Right ventricle myocardium superior (tissue), 1 donor: ENCODE measurements around the gene ADI1. TPM values are rescaled to one million over a fixed set of nuclear protein-coding genes. Genes with fewer than 3 reads are reported as not detected.

Experiments
- ATAC-seq: fragments of 200-7000 bp; cut with Tn5 transposase; one replicate; pipeline ENCODE4 v1.9.1; 2020; ENCODE audit warnings: mild to moderate bottlenecking; ENCODE audit not compliant: poor library complexity
- DNase-seq: peaks from one replicate; pipeline ENCODE4 v3.0.0-alpha.2; 2020
- intact Hi-C: fragments of 100-400 bp; cut with DNase I; formaldehyde crosslinking; loops from one replicate; pipeline ENCODE4 v1.11.2; 2022
- total RNA-seq: library from RNA; stranded (reverse); fragmentation: NEBNext Ultra II Directional; extraction: Animal tissue kit (Norgen Biotek cat#: 25700); gene quantifications from one replicate; pipeline ENCODE4 v1.2.1, GENCODE V29; 2021
- donor health status: DM: no; HTN: yes; CAD: no; lungs with severe emphysema.

The ADI1 gene
- total RNA-seq, 1 donor from 2014 or later: 141 TPM

DNA sequence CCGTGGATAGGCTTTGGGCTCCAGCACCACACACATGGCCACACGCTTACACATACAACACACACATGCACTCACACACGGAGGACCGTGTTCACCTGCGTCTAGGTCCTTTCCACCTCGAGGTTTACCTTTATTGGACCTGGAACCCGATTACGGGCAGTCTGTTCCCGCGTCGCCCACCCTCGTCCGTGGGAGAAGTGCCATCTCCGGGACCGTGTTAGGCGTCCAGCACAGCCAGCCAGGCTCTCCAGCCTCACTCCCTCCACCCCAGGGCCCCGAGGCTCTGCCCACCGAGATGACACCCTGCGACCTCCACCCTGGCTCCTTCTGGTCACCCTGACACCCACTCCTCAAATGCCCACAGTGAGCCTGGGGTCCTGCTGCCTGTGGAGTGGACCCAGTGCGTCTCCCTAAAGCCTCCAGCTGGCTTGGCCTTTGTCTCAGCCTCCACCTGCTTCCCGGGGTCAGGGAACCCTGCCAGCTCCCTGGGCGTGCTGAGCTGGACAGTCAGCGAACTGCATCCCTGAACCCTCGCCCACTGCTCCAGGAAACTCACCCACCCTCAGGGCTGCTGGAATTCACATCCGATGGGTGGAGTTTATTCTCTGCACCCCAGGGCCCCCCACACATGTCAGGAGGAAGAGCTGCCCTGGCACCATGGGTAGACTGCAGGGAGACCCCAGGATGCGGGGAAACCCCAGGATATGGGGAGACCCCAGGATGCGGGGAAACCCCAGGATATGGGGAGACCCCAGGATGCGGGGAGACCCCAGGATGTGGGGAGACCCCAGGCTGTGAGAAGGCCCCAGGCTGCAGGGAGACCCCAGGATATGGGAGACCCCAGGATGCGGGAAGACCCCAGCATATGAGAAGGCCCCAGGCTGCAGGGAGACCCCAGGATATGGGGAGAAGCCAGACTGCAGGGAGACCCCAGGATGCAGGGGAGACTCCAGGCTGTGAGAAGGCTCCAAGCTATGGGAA is 33.0 kb downstream of the ADI1 start:
- no peak for DNase-seq

DNA sequence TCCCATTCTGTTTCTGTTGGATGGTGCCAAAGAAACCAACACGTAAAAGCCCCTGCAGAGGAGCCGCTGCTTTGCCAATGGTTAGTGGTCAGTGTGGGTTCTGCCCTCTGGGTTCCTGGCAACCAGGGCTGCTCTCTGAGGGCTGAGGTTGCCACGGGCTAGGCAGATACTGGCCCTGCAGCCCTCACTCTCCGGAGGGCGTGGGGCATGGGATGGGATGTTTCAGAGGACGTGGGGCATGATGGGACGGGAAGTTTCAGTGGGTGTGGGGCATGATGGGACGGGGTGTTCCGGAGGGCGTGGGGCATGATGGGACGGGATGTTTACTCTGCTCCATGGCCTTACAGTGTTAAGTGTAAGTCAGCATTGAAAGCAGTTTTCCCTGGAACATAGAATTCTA is 34.2 kb downstream of the ADI1 start:
- ATAC-seq (no peak), DNase-seq (no peak)
- intact Hi-C loops: no loop called here

More for the DNA sequence above, 33.0 kb downstream of the ADI1 start:
- intact Hi-C loops: no loop called here
- ATAC-seq: no peak

DNA sequence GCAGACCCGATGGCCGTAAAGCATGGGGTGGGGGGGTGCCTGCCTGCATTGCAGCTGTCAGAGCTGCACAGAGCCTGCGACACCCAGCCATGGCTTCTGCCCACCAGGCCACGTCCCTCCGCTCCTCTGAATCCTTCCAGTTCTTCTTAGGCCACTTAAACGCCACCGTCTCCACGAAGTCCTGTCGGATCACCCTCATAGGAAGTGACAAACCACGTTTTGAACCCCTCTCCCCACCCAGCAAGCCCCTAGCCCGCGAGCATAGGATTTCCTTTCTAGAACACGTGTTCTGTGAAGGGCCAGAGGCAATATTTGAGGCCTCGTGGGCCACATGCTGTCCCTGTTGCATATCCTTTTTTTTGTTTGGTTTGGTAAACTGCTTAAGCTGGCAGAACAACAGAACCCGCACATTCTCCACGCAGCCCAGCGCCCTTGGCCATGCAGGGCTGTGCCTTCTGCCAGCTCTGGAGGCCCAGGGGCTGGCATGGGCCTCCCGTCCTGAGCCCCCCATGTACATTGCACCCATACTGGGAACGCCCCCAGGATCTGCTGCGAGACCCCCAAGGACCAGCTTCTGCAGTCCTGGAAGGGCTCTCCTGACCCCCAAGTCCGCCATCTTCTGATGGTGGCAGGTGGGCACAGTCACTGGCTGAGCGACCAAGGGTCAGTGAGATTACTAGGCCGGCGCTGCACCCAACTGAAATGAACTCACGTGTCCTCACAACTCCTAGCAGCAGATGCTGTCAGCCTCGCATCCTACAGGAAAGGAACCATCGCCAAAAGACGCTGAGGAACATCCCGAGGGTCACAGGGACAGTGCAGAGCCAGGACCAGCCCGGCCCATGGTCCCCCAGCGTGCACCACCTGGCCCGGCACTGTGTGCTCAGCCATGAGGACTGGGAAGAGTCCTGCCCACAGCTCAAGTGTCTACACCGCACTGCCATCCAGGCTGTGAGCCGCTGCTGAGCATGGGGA is 35.1 kb downstream of the ADI1 start:
- ATAC-seq (no peak), DNase-seq (peak; percentile 32)
- intact Hi-C loops: no loop called here

DNA sequence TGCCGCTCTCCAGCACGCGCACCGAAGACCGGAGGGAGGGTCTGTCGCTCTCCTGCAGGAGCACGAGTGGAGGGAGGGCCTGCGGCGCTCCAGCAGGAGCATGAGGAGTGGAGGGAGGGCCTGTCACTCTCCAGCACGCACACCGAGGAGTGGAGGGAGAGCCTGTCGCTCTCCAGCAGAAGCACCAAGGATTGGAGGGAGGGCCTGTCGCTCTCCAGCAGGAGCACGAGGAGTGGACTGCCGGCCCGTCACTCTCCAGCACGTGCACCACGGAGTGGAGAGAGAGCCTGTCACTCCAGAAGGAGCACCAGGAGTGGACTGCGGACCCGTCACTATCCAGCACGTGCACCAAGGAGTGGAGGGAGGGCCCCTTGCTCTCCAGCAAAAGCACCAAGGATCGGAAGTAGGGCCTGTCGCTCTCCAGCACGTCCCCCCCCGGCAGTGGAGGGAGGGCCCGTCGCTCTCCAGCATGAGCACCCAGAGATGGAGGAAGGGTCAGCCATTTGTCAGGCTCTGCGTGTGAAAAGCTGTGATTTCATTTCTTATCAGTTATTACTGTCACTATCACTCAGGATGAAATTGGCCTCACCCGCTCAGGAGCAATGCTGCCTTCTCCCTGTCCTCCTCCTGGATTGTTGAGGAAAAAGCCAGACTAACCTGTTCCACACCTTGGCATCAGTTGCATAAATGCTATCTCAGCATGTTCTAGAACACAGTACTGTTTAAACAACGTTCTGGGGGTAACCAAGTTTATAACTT is 35.9 kb downstream of the ADI1 start:
- peak; percentile 84 for DNase-seq
- intact Hi-C loops: no loop called here
- ATAC-seq: peak; percentile 88

DNA sequence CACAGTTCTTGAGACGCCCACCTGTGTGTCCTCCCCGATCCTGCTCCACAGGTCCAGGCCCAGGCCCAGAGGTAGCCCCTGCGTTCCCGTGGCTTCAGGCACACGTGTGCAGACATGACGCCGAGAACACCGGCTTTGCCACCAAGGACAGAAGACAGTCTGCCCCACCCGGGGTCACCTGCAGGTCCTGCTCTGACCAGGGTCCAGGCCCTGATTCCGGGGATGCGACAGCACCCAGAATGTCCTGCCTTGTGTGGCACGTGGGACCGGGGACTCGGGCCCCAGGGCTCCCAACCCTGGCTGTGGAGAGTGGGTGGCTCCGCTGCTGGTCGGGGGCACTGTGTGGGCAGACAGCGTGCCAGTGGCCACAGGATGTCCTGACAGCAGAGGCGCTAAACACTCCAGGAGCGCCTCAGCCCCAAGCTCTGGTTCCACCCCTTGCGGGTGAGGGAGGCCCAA is 36.9 kb downstream of the ADI1 start:
- peak; percentile 27 for DNase-seq
- intact Hi-C loops: no loop called here

DNA sequence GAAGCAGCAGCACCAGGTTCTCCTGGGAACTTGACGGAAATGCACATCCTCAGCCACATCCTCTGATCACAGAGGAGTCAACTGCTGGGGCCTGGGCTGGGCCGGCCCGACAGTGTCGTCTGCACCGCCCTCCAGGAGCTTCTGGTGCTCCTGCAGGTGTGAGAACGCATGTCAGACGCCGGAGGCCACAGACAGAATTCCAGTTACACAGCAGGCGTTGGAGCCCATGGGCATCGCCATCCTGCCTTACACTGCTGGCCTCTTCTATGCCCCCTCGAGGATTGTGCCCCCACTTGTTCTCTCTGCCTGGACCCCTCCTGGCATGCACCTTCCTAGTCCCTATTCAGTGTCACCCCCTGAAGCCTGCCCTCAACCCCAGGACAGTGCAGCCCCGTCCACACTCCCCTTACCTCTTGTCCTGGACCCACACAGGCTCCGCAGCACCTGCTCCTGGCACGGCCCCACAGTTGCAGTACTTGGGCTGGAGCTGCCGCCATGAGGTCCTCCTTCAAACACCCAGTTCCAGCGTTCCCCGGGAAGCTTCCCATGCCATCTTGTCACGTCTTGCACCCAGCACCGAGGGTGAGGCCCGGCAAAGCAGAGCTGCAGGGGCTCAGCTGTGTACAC is 37.5 kb downstream of the ADI1 start:
- no peak for ATAC-seq
- intact Hi-C loops: no loop called here
- DNase-seq: no peak

More for the DNA sequence above, 36.9 kb downstream of the ADI1 start:
- no peak for ATAC-seq

DNA sequence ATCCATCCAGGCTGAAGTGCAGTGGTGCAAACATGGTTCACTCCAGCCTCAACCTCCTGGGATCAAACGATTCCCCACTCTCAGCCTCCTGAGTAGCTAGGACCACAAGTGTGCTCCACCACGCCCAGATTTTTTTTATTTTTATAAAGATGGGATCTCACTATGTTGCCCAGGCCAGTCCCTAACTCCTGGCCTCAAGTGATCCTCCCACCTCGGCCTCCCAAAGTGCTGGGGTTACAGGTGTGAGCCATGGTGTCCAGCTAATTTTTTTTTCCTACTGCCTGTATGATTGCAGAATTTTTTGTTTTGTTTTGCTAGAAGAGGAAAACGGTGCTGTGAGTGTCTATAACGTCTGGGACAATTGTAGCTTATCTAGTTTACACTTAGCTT is 38.3 kb downstream of the ADI1 start:
- intact Hi-C loops: no loop called here
- no peak for DNase-seq
- ATAC-seq: no peak

DNA sequence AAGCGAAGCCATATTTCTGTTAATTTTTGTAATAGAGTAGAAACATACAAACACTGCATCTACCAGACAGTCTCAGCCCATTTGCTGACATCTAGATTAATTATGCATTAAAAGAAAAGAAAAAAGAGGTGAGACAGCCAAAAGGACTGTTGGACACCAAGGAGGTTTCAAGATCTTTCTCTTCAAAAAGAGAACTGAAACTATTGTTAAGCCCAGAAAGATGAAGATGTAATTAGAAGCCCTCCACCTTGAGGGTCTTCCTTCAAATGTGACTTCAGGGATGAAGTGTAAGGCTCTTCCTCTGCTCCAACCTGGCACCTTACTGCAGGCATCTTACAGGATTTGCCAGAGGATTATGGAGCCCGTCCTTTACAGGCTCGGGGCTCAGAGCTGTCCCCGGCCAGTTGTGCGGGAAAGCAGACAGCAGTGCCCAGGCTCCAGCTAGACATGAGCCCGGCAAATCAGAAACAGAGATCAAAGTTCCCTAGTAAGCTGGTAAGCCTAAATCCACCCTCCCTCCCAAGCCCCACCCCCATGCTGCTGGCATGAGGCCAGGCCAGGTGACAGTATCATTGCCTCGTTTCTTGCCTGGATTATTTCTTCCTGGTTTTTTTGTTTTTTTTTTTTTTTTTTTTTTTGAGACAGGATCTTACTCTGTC is 38.9 kb downstream of the ADI1 start:
- ATAC-seq (no peak), DNase-seq (peak; percentile 33)
- intact Hi-C loops: no loop called here

DNA sequence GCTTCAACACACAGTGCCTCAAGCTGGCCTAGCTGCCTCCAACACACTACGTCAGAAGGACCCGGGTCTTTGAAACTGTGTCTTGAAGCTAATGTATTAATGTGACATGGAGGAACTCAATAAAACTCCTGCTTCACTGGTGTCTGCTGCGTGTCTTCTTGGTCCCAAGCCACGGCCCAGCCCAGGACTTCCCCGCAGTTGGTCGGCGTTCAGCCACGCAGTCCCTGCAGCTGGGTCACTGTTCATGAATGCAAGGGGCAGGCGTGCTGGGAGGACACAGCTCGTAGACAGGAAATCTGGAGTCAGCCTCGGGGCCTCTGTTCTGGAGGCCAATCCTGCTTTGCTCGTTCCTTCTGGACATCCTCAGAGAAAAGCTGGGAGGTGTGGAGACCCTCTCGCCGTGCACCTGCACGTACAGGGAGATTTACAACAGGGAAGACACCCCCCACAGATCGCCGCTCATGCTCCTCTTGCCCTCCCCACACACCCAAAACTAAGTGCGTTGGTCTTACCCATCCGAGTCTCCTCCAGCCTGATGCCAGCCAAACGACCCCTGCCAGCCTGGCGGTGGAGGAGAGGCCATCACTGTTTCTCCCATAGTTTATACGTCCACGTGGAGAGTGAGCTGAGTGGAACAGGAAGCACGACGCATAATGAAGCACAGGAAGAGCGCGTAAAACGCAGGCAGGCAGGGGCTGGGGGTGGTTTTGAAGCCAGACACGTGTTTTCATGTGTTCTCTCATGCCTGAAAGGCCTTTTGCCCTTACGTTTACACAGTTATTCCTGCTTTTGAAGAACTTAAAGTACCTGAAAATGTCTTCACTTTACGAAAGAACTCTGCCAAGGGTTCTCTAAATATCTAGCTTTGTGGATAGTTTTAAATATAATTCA is 39.7 kb downstream of the ADI1 start:
- no peak for DNase-seq
- ATAC-seq: no peak
- intact Hi-C loops: no loop called here

DNA sequence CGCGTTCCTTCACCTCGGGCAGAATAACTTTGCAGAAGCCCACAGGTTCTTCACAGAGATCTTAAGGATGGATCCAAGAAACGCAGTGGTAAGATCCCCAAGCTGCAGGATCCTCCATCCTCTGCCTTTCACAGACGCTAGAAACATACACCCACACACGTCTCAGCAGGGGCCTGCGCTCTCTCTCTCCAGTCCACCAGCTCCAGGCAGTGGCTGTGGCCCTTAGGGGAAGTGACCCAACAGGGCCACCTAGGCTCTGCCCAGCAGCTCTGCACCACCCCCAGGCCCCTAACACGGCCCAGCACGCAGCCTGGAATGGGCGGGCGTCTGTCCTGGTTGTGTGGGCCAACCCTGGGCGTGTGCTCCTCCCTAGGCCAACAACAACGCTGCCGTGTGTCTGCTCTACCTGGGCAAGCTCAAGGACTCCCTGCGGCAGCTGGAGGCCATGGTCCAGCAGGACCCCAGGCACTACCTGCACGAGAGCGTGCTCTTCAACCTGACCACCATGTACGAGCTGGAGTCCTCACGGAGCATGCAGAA is 40.4 kb downstream of the ADI1 start:
- intact Hi-C loops: no loop called here
- no peak for ATAC-seq
- DNase-seq: peak; percentile 20

DNA sequence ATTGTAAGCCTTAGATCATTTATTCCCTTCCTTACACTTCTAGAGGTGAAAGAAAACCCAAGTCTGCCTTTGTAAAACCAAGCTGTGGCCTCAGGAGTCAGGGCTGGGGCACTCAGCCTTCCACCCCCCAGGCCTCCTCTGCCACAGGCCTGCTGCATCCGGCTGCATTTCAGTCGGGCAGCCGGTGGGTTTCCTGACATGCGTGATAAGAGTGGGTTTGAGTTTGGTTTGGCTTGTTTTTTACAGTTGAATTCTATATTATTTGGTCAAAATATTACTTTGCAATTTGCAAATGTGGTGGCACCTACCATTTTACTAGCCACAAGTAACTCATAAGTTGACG is 42.4 kb downstream of the ADI1 start:
- intact Hi-C loops: no loop called here
- DNase-seq: no peak
- ATAC-seq: no peak

DNA sequence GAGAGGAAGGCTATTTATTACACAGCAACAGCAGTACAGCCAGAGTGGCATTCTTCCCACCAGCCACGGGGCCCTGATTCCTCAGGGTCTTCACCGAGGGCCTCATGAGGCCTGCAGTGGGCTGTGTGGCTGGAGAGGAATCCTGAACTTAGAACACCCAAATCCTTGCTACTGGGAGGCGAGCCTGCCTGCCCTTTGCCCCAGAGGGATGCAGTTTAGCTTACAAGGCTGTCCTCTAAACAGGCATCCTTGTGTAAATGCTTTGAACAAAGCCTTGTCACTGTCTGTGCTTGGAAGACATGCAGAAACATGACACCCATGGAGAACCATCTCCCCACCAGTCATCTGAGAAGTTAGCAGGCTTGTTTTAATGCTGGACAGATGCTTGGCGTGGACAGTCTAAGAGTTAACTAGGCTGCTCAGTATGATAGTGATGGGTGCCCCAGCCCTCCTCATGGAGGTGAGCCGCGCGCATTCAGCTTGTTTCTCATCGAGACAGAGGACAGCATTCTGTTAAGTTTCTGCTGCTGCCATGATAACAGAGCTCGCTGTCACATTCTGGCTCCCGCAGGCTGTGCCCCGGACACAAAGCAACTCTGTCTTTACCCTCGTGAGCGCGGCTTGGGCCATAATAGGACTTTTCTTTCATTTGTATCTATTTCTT is 42.9 kb downstream of the ADI1 start:
- DNase-seq: peak; percentile 35
- no peak for ATAC-seq
- intact Hi-C loops: no loop called here

DNA sequence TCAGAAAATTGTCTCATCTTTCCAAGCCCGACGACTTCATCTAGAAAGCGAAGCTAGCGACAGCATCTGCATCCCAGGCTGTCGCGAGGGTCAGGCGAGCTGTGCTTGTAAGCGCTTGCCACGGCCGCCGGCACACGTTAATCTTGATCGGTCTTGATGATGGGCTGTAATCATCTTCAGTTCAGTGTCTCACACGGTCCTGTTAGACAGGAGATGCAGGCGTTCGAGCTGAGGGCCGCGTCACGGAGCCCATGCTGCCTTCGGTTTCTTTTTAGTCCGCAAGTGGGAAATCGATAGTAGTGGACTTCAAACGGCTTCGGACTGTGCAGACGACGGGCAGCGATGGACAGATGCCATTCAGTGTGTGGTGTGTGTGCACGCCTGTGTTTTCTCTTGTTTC is 43.6 kb downstream of the ADI1 start:
- ATAC-seq: no peak
- intact Hi-C loops: no loop called here
- DNase-seq: no peak

DNA sequence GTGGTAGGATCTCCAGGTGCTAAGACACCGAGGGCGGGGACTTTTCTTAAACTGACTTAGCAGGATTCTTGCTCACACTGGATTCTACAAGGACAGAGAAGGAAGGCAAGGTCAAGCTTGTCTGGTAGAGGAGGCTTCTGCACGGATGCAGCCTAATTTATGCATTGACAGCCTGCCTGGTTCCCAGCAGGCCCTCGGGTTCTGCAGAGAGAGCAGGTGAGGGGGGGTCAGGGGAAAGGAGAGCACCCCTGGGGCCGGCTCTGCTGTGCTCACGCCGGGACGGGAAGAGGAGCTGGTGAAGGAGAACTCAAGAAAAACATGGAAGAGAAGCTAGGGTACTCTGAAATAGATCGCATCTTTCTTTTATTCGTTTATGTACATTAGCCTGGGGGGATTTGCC is 46.4 kb downstream of the ADI1 start:
- intact Hi-C loops: no loop called here
- DNase-seq: peak; percentile 30
- ATAC-seq: peak; percentile 4

DNA sequence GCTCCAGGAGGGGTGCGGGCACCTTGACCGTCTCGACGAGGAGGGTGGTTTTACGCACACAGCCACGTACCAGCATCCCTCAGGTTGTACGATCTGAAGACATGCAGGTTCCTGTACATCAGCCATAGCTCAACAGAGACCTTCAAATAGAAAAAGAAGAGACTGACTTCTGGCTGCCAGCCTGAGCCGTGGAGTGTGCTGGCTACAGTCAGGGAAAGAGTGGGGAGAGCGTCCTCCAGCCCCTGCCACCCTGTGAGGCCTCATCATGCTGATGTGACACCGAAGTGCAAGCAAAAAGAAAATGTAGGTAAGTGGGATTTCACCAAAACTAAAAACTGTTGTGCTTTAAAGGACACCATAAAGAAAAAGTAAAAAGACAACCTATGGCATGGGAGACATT is 47.0 kb downstream of the ADI1 start:
- ATAC-seq (peak; percentile 36), DNase-seq (peak; percentile 19)
- intact Hi-C loops: no loop called here
